GM21786 (cell line): ENCODE measurements around the gene CHURC1.

Source experiments
- ATAC-seq: cut with Tn5 transposase; IDR thresholded peaks from one replicate; pipeline ENCODE4 v1.9.1; 2021; ENCODE audit not compliant: unreplicated experiment

Gene CHURC1

GRCh38 chr14:64954491-64955240 lies 40.4 kb downstream of the CHURC1 start:
- no peak for ATAC-seq

- no peak for ATAC-seq
Measured at GRCh38 chr14:64955297-64955696, 41.0 kb downstream of the CHURC1 start.

- ATAC-seq, result no peak
Measured at GRCh38 chr14:64956697-64957406, 42.6 kb downstream of the CHURC1 start.

GRCh38 chr14:64958201-64958600 lies 43.9 kb downstream of the CHURC1 start:
- ATAC-seq, result no peak

GRCh38 chr14:64958743-64959142 lies 44.5 kb downstream of the CHURC1 start:
- no peak for ATAC-seq

- ATAC-seq, result no peak
Measured at GRCh38 chr14:64960762-64961276, 46.6 kb downstream of the CHURC1 start.

GRCh38 chr14:64963611-64964010 lies 49.4 kb downstream of the CHURC1 start:
- no peak for ATAC-seq

GRCh38 chr14:64965356-64966000 lies 51.2 kb downstream of the CHURC1 start:
- ATAC-seq, result no peak

GRCh38 chr14:64966976-64967375 lies 52.7 kb downstream of the CHURC1 start:
- ATAC-seq, result no peak

- no peak for ATAC-seq
Measured at GRCh38 chr14:64968167-64968566, 53.9 kb downstream of the CHURC1 start.

- ATAC-seq, result no peak
Measured at GRCh38 chr14:64968651-64969050, 54.4 kb downstream of the CHURC1 start.

- no peak for ATAC-seq
Measured at GRCh38 chr14:64970041-64970440, 55.8 kb downstream of the CHURC1 start.

GRCh38 chr14:64970776-64971477 lies 56.7 kb downstream of the CHURC1 start:
- ATAC-seq, result no peak

- ATAC-seq, result no peak
Measured at GRCh38 chr14:64971491-64971942, 57.3 kb downstream of the CHURC1 start.

- no peak for ATAC-seq
Measured at GRCh38 chr14:64971943-64972791, 57.9 kb downstream of the CHURC1 start, which contains the start of gene RAB15. RAB15 (minus strand) TSS chr14:64972336; CDS start chr14:64972076, 260 bp downstream.

GRCh38 chr14:64973026-64973442 lies 58.8 kb downstream of the CHURC1 start:
- no peak for ATAC-seq

GRCh38 chr14:64973826-64974225 lies 59.6 kb downstream of the CHURC1 start:
- no peak for ATAC-seq

GRCh38 chr14:64974563-64974962 lies 60.3 kb downstream of the CHURC1 start:
- no peak for ATAC-seq

GRCh38 chr14:64979336-64980074 lies 65.2 kb downstream of the CHURC1 start:
- ATAC-seq, result no peak
